ENCODE measurements around the gene POLR3A. TPM values are rescaled to one million over a fixed set of nuclear protein-coding genes. Genes with fewer than 3 reads are reported as not detected.
A peak's percentile ranks its signal among the peaks of the same experiment; 100 is the strongest.

POLR3A gene
- total RNA-seq, 1 experiment from 2014 or later = 38.0 TPM

GRCh38 chr10:77983384-77984341 is 45.7 kb downstream of the POLR3A start:
- no peak overlapping the region for H3K4me3 Mint-ChIP-seq
- H3K36me3 Mint-ChIP-seq (ENCODE audit: insufficient read depth in 1 of 3, low read depth in 3 of 3) = peaks cover 56 to 94% (median 91%) of the 10 kb centered on the region in 3 experiments
- Histone ChIP-seq H3K9ac (ENCODE audit: extremely low read depth, insufficient read length, low read length) (no peak overlapping the region), H3K79me1 (ENCODE audit: insufficient read depth, low read depth, low read length, poor library complexity, severe bottlenecking) (no peaks in the 10 kb centered on the region), H2BK5ac (ENCODE audit: insufficient read length, low read length) (no peak overlapping the region), H3K27me3 (ENCODE audit: insufficient read depth, low read length) (no peaks in the 10 kb centered on the region), H3K14ac (ENCODE audit: insufficient read depth, low read length) (no peak overlapping the region), H2AFZ (ENCODE audit: low read length) (no peak overlapping the region), H2BK15ac (ENCODE audit: low read depth, low read length) (no peak overlapping the region), H3K4me2 (ENCODE audit: insufficient read depth, insufficient read length, low read length) (no peak overlapping the region), H4K8ac (replicated peaks; ENCODE audit: insufficient read length, low read depth, low read length) (no peak overlapping the region), H3K4ac (ENCODE audit: low read depth, low read length) (no peak overlapping the region), H3T11ph (ENCODE audit: low read length) (no peak overlapping the region), H2BK20ac (ENCODE audit: low read depth, low read length, poor library complexity, severe bottlenecking) (no peak overlapping the region), H3K18ac (ENCODE audit: insufficient read length, low read depth, low read length) (no peak overlapping the region), H3K9me3 (ENCODE audit: control insufficient read depth, low read depth, low read length) (no peaks in the 10 kb centered on the region), H2BK12ac (ENCODE audit: insufficient read length, low read depth, low read length) (no peak overlapping the region), H2AK5ac (ENCODE audit: insufficient read length, low read length) (no peak overlapping the region), H3K23ac (ENCODE audit: insufficient read length, low read depth, low read length) (no peak overlapping the region), H4K5ac (ENCODE audit: insufficient read length, low read depth, low read length) (no peak overlapping the region), H3K27ac (ENCODE audit: insufficient read length, low read depth, low read length) (no peak overlapping the region), H3K79me2 (ENCODE audit: insufficient read depth, low read length) (no peaks in the 10 kb centered on the region), H4K20me1 (ENCODE audit: control insufficient read depth, insufficient read depth, insufficient read length) (no peaks in the 10 kb centered on the region), H4K91ac (ENCODE audit: insufficient read length, low read depth, low read length) (no peak overlapping the region), H3K4me1 (ENCODE audit: insufficient read depth, low read length) (no peaks in the 10 kb centered on the region), H2BK120ac (ENCODE audit: low read depth, low read length, poor library complexity, severe bottlenecking) (no peak overlapping the region), H3K56ac (ENCODE audit: insufficient read length, low read depth, low read length) (no peak overlapping the region), H3K23me2 (ENCODE audit: insufficient read length, low read depth, low read length, poor library complexity, severe bottlenecking) (no peaks in the 10 kb centered on the region)
- H3K27me3 Mint-ChIP-seq (ENCODE audit: low read depth) = no peaks in the 10 kb centered on the region
- DNase-seq = no peak
- no peaks in the 10 kb centered on the region; a peak in 1 of 5 replicates for H3K9me3 Mint-ChIP-seq
- H3K27ac Mint-ChIP-seq = peak overlapping the region in 1 of 3 experiments; percentile 53; a peak in 1 of 7 replicates
- no peaks in the 10 kb centered on the region for H3K4me1 Mint-ChIP-seq
- TF ChIP-seq CTCF (conservative IDR thresholded peaks at IDR 0.05) = no peak
- WGBS (ENCODE audit: extremely low coverage, insufficient read length, low lambda C conversion rate) = no CpG with 5 or more reads among the region's 16 CpGs
